Activated CD8-positive, alpha-beta memory T cell treated with anti-CD3 and anti-CD28 coated beads, Interleukin-2, amount 50 U/mL, for 1 hour (primary cell): ENCODE measurements around the gene TMEM244.
"Not testable (repeated sequence)": the region's sequence is repeated elsewhere in the genome, so short reads cannot be mapped to it uniquely, and the experiment has no call there.

Source experiments
- DNase-seq: peaks from one replicate; pipeline ENCODE4 v3.0.0-alpha.2; 2020; ENCODE audit errors: extremely low read depth

The TMEM244 gene

DNA sequence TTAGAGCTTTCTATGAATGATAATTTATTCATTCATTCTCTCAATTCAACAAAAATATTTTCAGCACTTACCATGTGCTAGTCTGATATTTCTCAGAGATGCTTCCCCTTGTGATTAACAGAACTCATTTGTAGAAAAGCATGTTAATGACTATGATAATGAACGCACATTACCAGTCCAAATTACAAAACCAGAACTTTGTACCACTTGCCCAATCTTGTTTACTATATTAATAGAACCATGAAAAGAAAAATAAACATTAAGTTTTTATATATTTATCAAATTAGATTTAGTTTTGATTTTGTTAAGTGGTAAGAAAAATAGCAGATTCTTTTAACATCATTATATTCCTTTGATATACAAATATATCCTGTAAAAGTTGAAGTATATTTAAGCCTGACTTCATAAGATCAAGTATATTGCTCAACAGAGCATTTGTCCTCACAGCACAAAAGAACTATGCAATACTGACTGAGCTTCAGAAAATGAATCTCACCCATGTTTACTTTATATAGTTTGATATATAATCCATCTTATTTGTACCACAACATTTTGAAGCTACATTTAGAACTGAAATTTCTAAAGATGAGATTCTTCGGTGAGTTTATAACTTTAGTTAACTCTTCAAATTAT lies 48.9 kb downstream of the TMEM244 start:
- DNase-seq: no peak

DNA sequence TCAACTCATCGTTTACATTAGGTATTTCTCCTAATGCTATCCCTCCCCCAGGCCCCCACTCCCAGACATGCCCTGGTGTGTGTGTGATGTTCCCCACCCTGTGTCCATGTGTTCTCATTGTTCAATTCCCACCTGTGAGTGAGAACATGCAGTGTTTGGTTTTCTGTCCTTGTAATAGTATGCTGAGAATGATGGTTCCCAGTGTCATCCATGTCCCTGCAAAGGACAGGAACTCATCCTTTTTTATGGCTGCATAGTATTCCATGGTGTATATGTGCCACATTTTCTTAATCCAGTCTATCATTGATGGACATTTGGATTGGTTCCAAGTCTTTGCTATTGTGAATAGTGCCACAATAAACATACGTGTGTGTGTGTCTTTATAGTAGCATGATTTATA lies 54.0 kb downstream of the TMEM244 start:
- not testable (repeated sequence) for DNase-seq

DNA sequence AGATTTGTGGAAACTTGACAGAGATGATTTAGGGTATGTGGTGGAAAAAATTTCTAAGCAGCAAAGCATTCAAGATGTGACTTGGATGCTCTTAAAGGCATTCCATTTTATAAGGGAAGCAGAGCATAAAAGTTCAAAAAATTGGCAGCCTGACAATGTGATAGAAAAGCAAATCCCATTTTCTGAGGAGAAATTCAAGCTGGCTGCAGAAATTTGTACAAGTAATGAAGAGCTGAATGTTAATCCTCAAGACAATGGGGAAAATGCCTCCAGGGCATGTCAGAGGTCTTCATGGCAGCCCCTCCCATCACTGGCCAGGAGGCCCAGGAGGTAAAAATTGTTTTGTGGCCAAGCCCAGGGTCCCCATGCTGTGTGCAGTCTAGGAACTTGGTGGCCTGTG lies 58.2 kb downstream of the TMEM244 start:
- not testable (repeated sequence) for DNase-seq

DNA sequence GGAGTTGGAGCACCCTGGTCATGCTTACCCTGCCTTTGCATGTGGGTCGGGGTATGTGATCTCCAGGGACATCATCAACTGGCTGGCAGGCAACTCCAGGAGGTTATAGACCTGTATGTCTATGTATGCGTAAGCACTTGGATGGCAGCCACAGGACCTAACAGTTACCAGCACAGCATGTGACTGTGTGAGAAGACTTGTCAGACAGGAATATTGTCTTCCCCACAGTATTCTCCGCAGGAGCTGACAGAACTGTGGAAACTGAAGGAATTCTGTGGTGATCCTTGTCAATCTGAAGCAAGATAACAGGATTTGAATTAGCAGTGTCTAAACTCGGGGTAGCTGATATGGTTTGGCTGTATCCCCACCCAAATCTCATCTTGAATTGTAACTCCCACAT lies 59.2 kb downstream of the TMEM244 start:
- no peak for DNase-seq

DNA sequence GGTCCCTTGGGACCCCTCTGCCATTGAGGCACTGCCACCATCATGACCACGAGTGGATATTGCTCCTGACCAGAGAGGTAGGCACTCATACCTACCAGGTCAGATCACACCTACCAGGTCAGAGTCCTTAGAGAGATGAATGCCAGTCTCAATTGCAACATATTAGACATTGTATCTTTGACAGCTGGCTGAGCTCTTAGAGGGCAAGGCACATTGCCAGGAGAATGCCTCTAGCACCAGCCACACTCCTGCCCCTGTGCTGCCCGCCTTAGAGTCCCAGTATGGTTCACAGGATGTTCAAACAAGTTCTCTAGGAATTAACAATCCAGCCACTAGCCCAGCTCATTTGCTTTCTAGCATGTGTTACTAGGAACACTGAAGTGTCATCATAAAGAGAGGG lies 65.9 kb downstream of the TMEM244 start:
- no peak for DNase-seq

DNA sequence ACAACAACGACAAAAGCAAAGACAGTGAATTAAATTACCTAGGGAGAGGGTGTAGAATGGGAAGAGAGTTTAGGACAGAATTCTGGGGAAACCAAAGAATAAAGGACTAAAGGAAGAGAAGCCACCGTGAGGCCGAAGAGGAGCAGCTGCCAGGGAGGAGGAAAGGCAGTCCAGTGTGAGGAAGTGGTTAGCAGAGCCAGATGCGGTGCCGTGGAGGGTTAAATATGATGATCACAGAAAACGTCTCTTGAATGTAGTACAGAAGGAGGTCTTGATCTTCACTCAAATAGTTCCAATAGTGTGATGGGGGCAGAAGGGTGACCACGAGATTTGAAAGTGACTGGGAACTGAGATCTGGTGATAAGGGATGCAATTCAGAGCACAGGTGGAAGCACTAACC lies 67.7 kb downstream of the TMEM244 start:
- no peak for DNase-seq

DNA sequence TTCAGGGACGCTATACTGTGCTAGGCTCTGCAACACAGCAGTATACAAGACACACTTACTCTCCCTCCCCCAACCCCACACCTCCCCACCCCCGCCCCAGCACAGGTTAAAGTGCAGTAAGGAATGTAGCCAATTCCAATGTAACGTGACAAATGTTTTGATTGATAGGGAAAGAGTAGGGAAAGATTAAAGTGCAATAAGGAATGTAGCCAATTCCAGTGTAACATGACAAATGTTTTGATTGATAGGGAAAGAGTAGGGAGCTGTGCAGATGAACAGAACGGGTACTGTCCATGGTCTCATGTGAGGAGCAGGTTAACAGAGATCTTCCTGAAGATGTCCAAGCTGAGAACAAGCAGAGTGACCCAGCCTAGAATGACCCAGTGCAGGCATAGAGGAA lies 69.1 kb downstream of the TMEM244 start:
- no peak for DNase-seq

DNA sequence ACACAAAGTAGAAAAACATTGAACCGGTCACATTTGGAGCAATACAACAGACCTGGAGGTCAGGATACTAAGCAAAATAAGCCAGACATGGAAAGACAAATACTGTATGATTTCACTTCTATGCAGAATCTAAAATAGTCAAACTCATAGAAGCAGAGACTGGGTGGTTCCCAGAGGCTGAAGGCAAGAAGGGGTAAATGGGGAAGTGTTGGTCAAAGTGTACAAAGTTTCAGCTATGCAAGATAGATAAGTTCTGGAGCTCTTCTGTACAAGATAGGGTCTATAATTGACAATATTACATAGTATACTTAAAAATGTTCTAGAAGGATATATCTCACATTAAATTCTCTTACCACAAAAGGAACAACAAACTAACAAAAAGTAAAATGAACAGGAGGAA lies 70.3 kb downstream of the TMEM244 start:
- no peak for DNase-seq

DNA sequence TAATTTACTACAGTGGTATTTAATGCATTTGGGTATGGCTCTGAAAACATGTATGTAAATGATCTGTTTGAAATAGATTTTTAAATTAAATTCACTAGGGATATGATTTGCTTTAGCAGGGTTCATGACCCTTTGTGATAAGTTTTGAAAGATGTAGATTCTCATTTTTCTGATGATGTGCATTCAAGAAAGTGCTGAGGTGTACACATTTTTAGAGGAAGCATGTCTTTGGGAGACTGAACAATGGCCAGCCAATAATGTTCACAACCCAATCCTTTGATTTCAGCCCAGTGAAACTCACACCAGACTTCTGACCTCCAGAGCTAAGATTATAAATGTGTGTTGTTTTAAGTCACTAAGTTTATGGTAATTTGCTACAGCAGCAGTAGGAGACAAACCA lies 71.1 kb downstream of the TMEM244 start:
- DNase-seq: no peak

DNA sequence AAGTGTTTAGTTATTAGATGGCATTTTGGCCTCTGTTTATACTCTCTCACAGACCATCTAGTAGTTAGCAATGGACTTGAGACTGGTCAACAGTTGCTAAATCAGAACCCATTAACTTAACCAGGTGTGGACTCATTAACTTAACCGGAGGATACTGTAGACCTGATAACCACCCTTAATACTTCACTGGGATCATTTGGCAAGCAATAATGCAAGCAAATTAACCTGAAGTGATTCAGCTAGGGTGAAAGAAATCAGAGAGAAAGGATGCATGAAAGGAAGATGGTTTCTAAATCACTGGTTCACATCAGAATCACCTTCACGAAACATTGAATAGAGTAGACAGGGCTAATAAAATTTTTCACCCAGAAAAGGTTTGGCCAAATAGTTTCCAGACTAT lies 73.3 kb downstream of the TMEM244 start:
- DNase-seq: no peak

DNA sequence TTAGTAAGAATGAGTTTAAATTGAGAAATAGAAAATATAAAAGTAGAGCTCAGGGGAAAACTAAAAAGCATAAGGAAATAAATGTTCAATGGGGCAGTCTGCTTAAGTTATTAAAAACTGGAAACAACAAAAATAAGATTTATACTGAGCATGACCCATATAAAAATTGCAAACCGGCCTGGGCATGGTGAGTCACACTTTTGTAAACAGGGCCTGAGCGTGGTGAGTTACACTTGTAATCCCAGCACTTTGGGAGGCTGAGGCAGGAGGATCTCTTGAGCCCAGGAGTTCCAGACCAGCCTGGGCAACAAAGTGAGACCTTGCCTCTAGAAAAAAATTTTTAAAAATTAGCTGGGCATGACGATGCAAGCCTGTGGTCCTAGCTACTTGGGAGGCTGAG lies 74.6 kb downstream of the TMEM244 start:
- no peak for DNase-seq

DNA sequence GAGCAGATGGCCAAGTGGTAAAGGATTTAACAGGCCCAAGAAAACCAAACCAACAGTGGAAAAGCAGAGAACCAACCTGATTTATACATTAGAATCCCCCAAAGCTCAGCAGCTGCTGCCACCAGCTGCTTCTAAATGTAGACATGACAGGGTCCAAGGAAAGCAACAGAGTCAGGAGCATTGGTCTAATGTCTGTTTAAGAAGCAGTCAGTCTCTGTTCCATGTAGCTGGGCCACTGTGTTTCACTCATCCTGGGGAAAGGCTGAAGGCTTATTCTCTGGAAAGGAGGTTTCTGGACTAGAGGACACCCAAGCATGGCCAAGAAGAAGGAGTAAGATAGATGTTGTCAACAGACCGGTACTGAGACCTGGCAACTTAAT lies 75.4 kb downstream of the TMEM244 start:
- no peak for DNase-seq

DNA sequence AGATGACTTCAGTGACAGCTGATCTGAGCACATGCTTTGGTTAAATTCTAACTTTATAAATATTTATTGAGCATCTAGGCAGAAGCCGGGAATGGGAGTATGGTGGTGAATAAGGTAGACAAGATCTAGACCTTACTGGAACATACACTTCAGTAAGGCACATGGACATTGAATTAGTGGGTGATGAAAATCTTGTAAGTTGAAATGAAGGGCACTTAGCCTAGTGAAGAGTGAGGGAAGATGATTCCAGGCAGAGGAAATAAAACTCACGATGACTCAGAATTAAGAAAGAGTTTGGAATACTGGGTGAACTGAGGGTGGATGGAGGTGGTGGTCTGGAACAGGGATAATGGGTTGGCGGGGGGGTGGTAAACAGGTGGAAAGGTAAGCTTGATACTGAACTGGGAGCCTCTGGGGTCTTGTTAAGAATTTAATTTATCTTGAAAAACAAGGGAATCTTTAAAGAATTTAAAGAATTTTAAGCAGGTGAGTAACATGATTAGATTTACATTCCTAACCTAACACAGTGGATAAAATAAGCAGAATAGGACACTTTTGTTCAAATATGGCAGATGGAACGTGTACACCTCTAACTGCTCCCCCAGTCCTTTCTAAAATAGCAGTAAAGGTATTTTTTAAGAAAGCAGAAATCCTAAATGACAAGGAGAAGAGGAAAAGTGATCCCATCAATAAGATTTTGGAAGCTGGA lies 75.9 kb downstream of the TMEM244 start:
- DNase-seq: no peak
